HepG2 (cell line): ENCODE measurements around the gene PRR20G. TPM values are rescaled to one million over a fixed set of nuclear protein-coding genes. Genes with fewer than 3 reads are reported as not detected.

Experiments used
- ATAC-seq: fragments of 200-7000 bp; cut with Tn5 transposase; 3 replicates; pipeline ENCODE4 v1.9.1; 2020; ENCODE audit warnings: mild to moderate bottlenecking, moderate library complexity
- BruUV-seq: library from RNA; stranded (reverse); fragments of 400-500 nt; replicated peaks from 2 replicates; lab custom pipeline; 2021; lab: Mats Ljungman, UMichigan
- CTCF ChIA-PET: fragments of 300-600 bp; formaldehyde crosslinking; extraction: SDS; loops from one replicate; lab custom pipeline; 2021; ENCODE audit warnings: low total read pairs, inconsistent platforms, low intra/inter-chr PET ratio; lab: Yijun Ruan, JAX
- POLR2A ChIA-PET: fragments of 350-600 bp; sonication (Branson Sonifier 250); formaldehyde crosslinking; loops from one replicate; lab custom pipeline; 2020; ENCODE audit warnings: antibody characterized with exemption, inconsistent platforms; lab: Yijun Ruan, JAX
- DNase-seq: peaks from one replicate; pipeline ENCODE4 v3.0.0-alpha.2; 2015; ENCODE audit warnings: low spot score
- FAIRE-seq: peaks from 3 replicates; lab custom pipeline; 2011; peaks lifted over from hg19 to GRCh38; lab: Jason Lieb, UNC
- H2AFZ ChIP-seq: one replicate; pipeline ENCODE4 v1.6.1; 2011; ENCODE audit warnings: low read length, inconsistent platforms
- H3K27ac ChIP-seq: fragments of 300-600 bp; 3 replicates; pipeline ENCODE4 v1.8.0; 2011; ENCODE audit warnings: mixed run types, mild to moderate bottlenecking, mixed read lengths, low read length, inconsistent platforms; ENCODE audit not compliant: insufficient read depth; ENCODE audit errors: extremely low read length
- H3K27me3 ChIP-seq, 2 experiments: fragments of 200-600 bp in 1 of 2; 2 replicates in 1 of 2; 3 replicates in 1 of 2; pipeline versions ENCODE4 v1.6.0 to v1.8.0; 2011; ENCODE audit warnings: low read length in 2 of 2, mild to moderate bottlenecking in 2 of 2, moderate library complexity in 2 of 2, inconsistent platforms in 1 of 2; ENCODE audit not compliant: insufficient read depth in 2 of 2, control insufficient read depth in 1 of 2
- H3K36me3 ChIP-seq, 2 experiments: fragments of 200-600 bp in 1 of 2; replicated peaks in 1 of 2; 2 replicates in 1 of 2; 3 replicates in 1 of 2; pipeline versions ENCODE4 v1.5.1 to v1.8.0; 2011; ENCODE audit warnings: low read length in 2 of 2, inconsistent platforms in 1 of 2; ENCODE audit not compliant: insufficient read depth in 2 of 2, control insufficient read depth in 1 of 2
- H3K4me1 ChIP-seq: 2 replicates; pipeline ENCODE4 v1.5.1; 2012; ENCODE audit warnings: low read length, inconsistent platforms; ENCODE audit not compliant: insufficient read depth
- H3K4me2 ChIP-seq: 2 replicates; pipeline ENCODE4 v1.6.0; 2011; ENCODE audit warnings: low read depth, low read length, inconsistent platforms
- H3K4me3 ChIP-seq, 3 experiments: fragments of 200-600 bp in 1 of 3; sonication (generic), shearing (Covaris generic) in 1 of 3; replicated peaks in 1 of 3; 2 replicates each; pipeline ENCODE4 v1.5.1; 2011 to 2016; ENCODE audit warnings: low read length in 3 of 3, inconsistent platforms in 2 of 3, low read depth in 2 of 3, mild to moderate bottlenecking in 2 of 3, control low read depth in 1 of 3, mixed read lengths in 1 of 3; ENCODE audit not compliant: insufficient read depth in 1 of 3
- H3K79me2 ChIP-seq: one replicate; pipeline ENCODE4 v1.6.1; 2011; ENCODE audit warnings: low read length, inconsistent platforms; ENCODE audit not compliant: insufficient read depth
- H3K9ac ChIP-seq: 2 replicates; pipeline ENCODE4 v1.6.0; 2011; ENCODE audit warnings: mild to moderate bottlenecking, low read depth, low read length, inconsistent platforms; ENCODE audit not compliant: insufficient read depth
- H3K9me3 ChIP-seq: 2 replicates; pipeline ENCODE4 v1.5.1; 2012; ENCODE audit warnings: mild to moderate bottlenecking, low read length
- H4K20me1 ChIP-seq: 2 replicates; pipeline ENCODE4 v1.6.0; 2011; ENCODE audit warnings: inconsistent platforms, mild to moderate bottlenecking, low read length, moderate library complexity; ENCODE audit not compliant: insufficient read depth
- ASH2L ChIP-seq: fragments of 300-600, 200-600 bp; sonication (generic); IDR thresholded peaks from 2 replicates; pipeline ENCODE4 v1.7.0; 2017; ENCODE audit warnings: low read depth, mild to moderate bottlenecking, moderate library complexity, mixed read lengths, low read length; ENCODE audit not compliant: insufficient read length
- CENPBD1 ChIP-seq: sonication (generic); formaldehyde crosslinking; IDR thresholded peaks from 2 replicates; pipeline ENCODE4 v1.8.0; 2022; ENCODE audit warnings: missing genetic modification reagents, low read depth, mild to moderate bottlenecking, borderline replicate concordance
- GMEB1 ChIP-seq: sonication (generic); formaldehyde crosslinking; IDR thresholded peaks from 2 replicates; pipeline ENCODE4 v1.5.1; 2020; ENCODE audit warnings: missing genetic modification reagents, mild to moderate bottlenecking, borderline replicate concordance
- KAT8 ChIP-seq: IDR thresholded peaks from 2 replicates; pipeline ENCODE4 v1.6.1; 2016; ENCODE audit warnings: missing genetic modification reagents, missing compliant biosample characterization
- ONECUT2 ChIP-seq: sonication (generic); formaldehyde crosslinking; IDR thresholded peaks from 2 replicates; pipeline ENCODE4 v1.4.0; 2020; ENCODE audit warnings: missing genetic modification reagents
- SATB2 ChIP-seq: sonication (generic); formaldehyde crosslinking; IDR thresholded peaks from 2 replicates; pipeline ENCODE4 v1.5.0; 2020; ENCODE audit warnings: missing genetic modification reagents
- ZKSCAN1 ChIP-seq: fragments of 150-350 bp; IDR thresholded peaks from 2 replicates; pipeline ENCODE4 v1.6.1; 2014; ENCODE audit warnings: low read length
- ZMAT3 ChIP-seq: sonication (generic); formaldehyde crosslinking; conservative IDR thresholded peaks from 2 replicates; pipeline ENCODE4 v1.7.0; 2021; ENCODE audit warnings: missing genetic modification reagents
- ZNF263 ChIP-seq: sonication (generic); formaldehyde crosslinking; IDR thresholded peaks from 2 replicates; pipeline ENCODE4 v1.4.0; 2020; ENCODE audit warnings: missing genetic modification reagents
- ZNF562 ChIP-seq: sonication (generic); formaldehyde crosslinking; IDR thresholded peaks from 2 replicates; pipeline ENCODE4 v1.8.0; 2022; ENCODE audit warnings: missing genetic modification reagents, borderline replicate concordance
- ZNF652 ChIP-seq: IDR thresholded peaks from 2 replicates; pipeline ENCODE4 v1.6.1; 2016; ENCODE audit warnings: low read depth, borderline replicate concordance
- ZNF704 ChIP-seq: sonication (generic); formaldehyde crosslinking; IDR thresholded peaks from 2 replicates; pipeline ENCODE4 v1.8.1; 2023; ENCODE audit warnings: mild to moderate bottlenecking, inconsistent platforms, moderate library complexity, missing genetic modification reagents, borderline replicate concordance
- ZNF737 ChIP-seq: sonication (generic); formaldehyde crosslinking; IDR thresholded peaks from 2 replicates; pipeline ENCODE4 v1.5.0; 2020; ENCODE audit warnings: missing genetic modification reagents, mild to moderate bottlenecking, borderline replicate concordance
- ZNF746 ChIP-seq: sonication (generic); formaldehyde crosslinking; IDR thresholded peaks from 2 replicates; pipeline ENCODE4 v1.8.0; 2022; ENCODE audit warnings: mild to moderate bottlenecking, missing genetic modification reagents
- ZNF839 ChIP-seq: sonication (generic); formaldehyde crosslinking; IDR thresholded peaks from 2 replicates; pipeline ENCODE4 v1.4.0; 2020; ENCODE audit warnings: missing genetic modification reagents, mild to moderate bottlenecking, borderline replicate concordance
- WGBS: methylation state at CpG from one replicate; pipeline ENCODE4 v1.1.6; 2017; ENCODE audit warnings: low lambda C conversion rate; 5-methylcytosine and 5-hydroxymethylcytosine counted together
- in situ Hi-C: cut with HindIII; loops from 2 replicates; pipeline ENCODE4 v1.10.0; 2017; ENCODE audit warnings: low pct_unique_long_range_greater_than_20kb; ENCODE audit not compliant: extremely low pct_ligation_motif_present
- intact Hi-C: fragments of 100-400 bp; cut with micrococcal nuclease; formaldehyde crosslinking; loops from one replicate; pipeline ENCODE4 v1.10.0; 2022; ENCODE audit not compliant: unreplicated experiment
- polyA plus RNA-seq, 8 experiments: library from polyadenylated mRNA; depleted of rRNA in 3 of 8; stranded (reverse) in 7 of 8; unstranded in 1 of 8; fragments of >200 nt; fragmentation: Illumina TruSeq in 4 of 8; extraction: Trizol in 4 of 8; gene quantifications; 2 replicates each; pipeline versions ENCODE4 v1.2.1 to v1.2.3, GENCODE V29; 2011 to 2016; ENCODE audit warnings: low read depth in 4 of 8, missing spikeins in 1 of 8, mixed read lengths in 1 of 8; ENCODE audit not compliant: insufficient read depth in 1 of 8
- total RNA-seq, 5 experiments: library from RNA; depleted of rRNA; stranded (reverse); fragments of >200 nt; fragmentation: Illumina TruSeq; extraction: Trizol; gene quantifications; 2 replicates each; pipeline ENCODE4 v1.2.3, GENCODE V29; 2016; ENCODE audit warnings: low read depth in 1 of 5
- TF ChIP-seq, protein P1 (sequence below): sonication (generic); formaldehyde crosslinking; IDR thresholded peaks from 2 replicates; pipeline ENCODE4 v1.5.1; 2020; ENCODE audit warnings: missing genetic modification reagents, mild to moderate bottlenecking, borderline replicate concordance

Gene PRR20G
- total and polyA plus RNA-seq, 2 of the 13 experiments (the other 11 are each of a cell fraction or from before 2014, with no cell fraction given): not detected

DNA sequence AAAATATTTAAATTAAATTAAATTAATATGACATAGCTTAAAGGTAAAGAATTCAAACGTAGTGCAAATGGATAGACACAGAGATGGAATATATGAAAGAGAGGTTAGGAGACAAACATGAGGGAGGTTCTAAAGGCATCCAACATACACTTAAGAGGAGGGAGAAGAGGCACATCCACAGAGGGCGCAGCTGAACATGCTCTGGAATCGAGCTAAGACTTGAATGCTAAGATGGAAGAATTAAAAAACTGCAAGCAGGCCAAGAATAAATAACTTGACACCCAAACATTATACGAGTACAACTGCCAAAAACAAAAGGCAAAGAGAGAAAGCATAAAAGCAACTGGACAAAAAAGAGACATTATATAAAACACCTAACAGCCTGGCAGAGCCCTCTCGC, 9.1 kb upstream of the PRR20G start:
- ChIA-PET POLR2A (no interaction called here), CTCF (no interaction called here)
- H2AFZ ChIP-seq: no peak overlapping the region
- no peaks in the 10 kb centered on the region for H3K4me1 ChIP-seq
- no peak for TF ChIP-seq ZNF704
- no peak for TF ChIP-seq SATB2
- TF ChIP-seq ZNF562 (CRISPR knock-in tag): no peak
- no peak for TF ChIP-seq ZKSCAN1
- TF ChIP-seq ZNF746 (CRISPR knock-in tag): no peak
- no peak for TF ChIP-seq GMEB1 (CRISPR knock-in tag)
- no peak overlapping the region for H3K9ac ChIP-seq
- ATAC-seq (no peak), FAIRE-seq (no peak), DNase-seq (no peak)
- WGBS: 3% methylated on average over 5 of the region's 5 CpGs
- no peak overlapping the region for H3K4me2 ChIP-seq
- H4K20me1 ChIP-seq: no peaks in the 10 kb centered on the region
- H3K4me3 ChIP-seq: no peak overlapping the region
- BruUV-seq: no TSS peak
- no peak overlapping the region for H3K27ac ChIP-seq
- no peaks in the 10 kb centered on the region for H3K27me3 ChIP-seq
- H3K79me2 ChIP-seq: no peaks in the 10 kb centered on the region
- in situ Hi-C loops (no loop called here), intact Hi-C loops (no loop called here)
- H3K9me3 ChIP-seq: no peaks in the 10 kb centered on the region
- H3K36me3 ChIP-seq: no peaks in the 10 kb centered on the region

DNA sequence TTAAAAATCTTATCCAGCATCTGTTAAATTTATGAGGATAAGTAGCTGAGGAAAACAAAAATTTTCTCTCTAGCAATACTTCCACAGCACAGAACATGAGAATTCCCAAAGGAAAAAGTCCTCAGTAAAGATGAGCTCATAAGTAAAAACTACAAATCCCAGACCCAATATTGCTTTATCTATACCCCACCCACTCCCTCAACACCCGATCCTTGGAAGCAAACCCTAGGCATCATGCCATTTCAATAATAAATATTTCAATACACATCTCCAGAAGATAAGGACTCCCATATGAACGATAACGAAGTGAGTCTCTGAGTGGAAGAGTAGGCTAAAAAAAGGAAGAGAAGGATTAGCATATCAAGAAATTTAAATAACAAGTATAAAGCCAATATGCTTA, 8.3 kb upstream of the PRR20G start:
- WGBS: 12% methylated on average over 3 of the region's 3 CpGs
- no peak overlapping the region for H2AFZ ChIP-seq
- CTCF ChIA-PET: no interaction called here
- no peak overlapping the region for H3K27ac ChIP-seq
- in situ Hi-C loops: no loop called here
- intact Hi-C loops: no loop called here
- no peak overlapping the region for H3K4me2 ChIP-seq
- H3K27me3 ChIP-seq: no peaks in the 10 kb centered on the region
- BruUV-seq: no TSS peak
- H4K20me1 ChIP-seq: no peaks in the 10 kb centered on the region
- H3K79me2 ChIP-seq: no peaks in the 10 kb centered on the region
- no peak for DNase-seq
- no peak overlapping the region for H3K4me3 ChIP-seq
- H3K4me1 ChIP-seq: no peaks in the 10 kb centered on the region
- H3K36me3 ChIP-seq: no peaks in the 10 kb centered on the region
- no peak for ATAC-seq
- POLR2A ChIA-PET: no interaction called here
- no peak for FAIRE-seq
- H3K9ac ChIP-seq: no peak overlapping the region
- H3K9me3 ChIP-seq: no peaks in the 10 kb centered on the region
- TF ChIP-seq CENPBD1 (CRISPR knock-in tag): no peak
- no peak for TF ChIP-seq ASH2L
- TF ChIP-seq ZNF839 (CRISPR knock-in tag): no peak
- TF ChIP-seq ONECUT2: no peak
- TF ChIP-seq, protein P1, sequence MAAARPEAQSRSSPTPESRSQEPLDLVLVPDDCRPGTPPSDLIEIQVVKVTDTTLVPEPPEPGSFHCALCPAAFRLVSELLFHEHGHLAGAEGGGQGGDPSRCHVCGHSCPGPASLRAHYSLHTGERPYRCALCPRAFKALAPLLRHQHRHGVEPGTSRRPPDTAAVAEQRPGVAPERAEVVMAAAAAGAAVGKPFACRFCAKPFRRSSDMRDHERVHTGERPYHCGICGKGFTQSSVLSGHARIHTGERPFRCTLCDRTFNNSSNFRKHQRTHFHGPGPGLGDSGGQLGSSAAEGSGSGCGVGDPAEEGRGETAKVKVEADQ: no peak
- no peak for TF ChIP-seq ZNF263 (CRISPR knock-in tag)
- TF ChIP-seq KAT8 (CRISPR knock-in tag): no peak
- no peak for TF ChIP-seq ZNF737
- TF ChIP-seq ZNF652 (CRISPR knock-in tag): no peak
- no peak for TF ChIP-seq ZMAT3 (CRISPR knock-in tag)
